SK-N-SH (cell line): ENCODE measurements around the gene ERRFI1.

ENCODE experiments used
- CTCF ChIP-seq: fragments of 200-600 bp; sonication (generic); IDR thresholded peaks from 2 replicates; pipeline ENCODE4 v1.6.1; 2017; ENCODE audit warnings: antibody characterized with exemption, mild to moderate bottlenecking, moderate library complexity
- ELF1 ChIP-seq: IDR thresholded peaks from 2 replicates; pipeline ENCODE4 v1.4.0; 2012
- EZH2phosphoT487 ChIP-seq: fragments of 200-600 bp; sonication (generic); IDR thresholded peaks from 2 replicates; pipeline ENCODE4 v1.6.1; 2017; ENCODE audit warnings: low read depth, mixed run types, mild to moderate bottlenecking, antibody characterized with exemption, moderate library complexity, borderline replicate concordance
- FOXM1 ChIP-seq: IDR thresholded peaks from 2 replicates; pipeline ENCODE4 v1.4.0; 2012; ENCODE audit warnings: low read depth, mild to moderate bottlenecking
- JUND ChIP-seq: IDR thresholded peaks from 2 replicates; pipeline ENCODE4 v1.4.0; 2012
- MXI1 ChIP-seq: IDR thresholded peaks from 2 replicates; pipeline ENCODE4 v1.6.1; 2012; ENCODE audit warnings: mild to moderate bottlenecking, low read depth, low read length, improper control_type of control experiment
- NRF1 ChIP-seq: IDR thresholded peaks from 2 replicates; pipeline ENCODE4 v1.6.1; 2012; ENCODE audit warnings: low read depth, mild to moderate bottlenecking, low read length
- POLR2AphosphoS5 ChIP-seq: IDR thresholded peaks from 2 replicates; pipeline ENCODE4 v1.6.1; 2012; ENCODE audit warnings: low read depth, low read length
- RCOR1 ChIP-seq: fragments of 150-350 bp; IDR thresholded peaks from 2 replicates; pipeline ENCODE4 v1.6.1; 2017; ENCODE audit warnings: antibody characterized with exemption, low read length
- TEAD4 ChIP-seq: IDR thresholded peaks from 2 replicates; pipeline ENCODE4 v1.4.0; 2012; ENCODE audit warnings: mild to moderate bottlenecking, borderline replicate concordance; ENCODE audit not compliant: insufficient read depth
- YY1 ChIP-seq: IDR thresholded peaks from 2 replicates; pipeline ENCODE4 v1.4.0; 2012; ENCODE audit warnings: low read depth, mild to moderate bottlenecking
- TF ChIP-seq, protein P1 (sequence below): IDR thresholded peaks from 2 replicates; pipeline ENCODE4 v1.4.0; 2012; ENCODE audit warnings: low read depth
- TF ChIP-seq, protein P2 (sequence below): IDR thresholded peaks from 2 replicates; pipeline ENCODE4; 2012

GRCh38 chr1:8073112-8073855 lies 47.2 kb upstream of the ERRFI1 start:
- TF ChIP-seq CTCF (no peak), EZH2phosphoT487 (no peak), ELF1 (no peak), NRF1 (no peak), JUND (no peak), POLR2AphosphoS5 (no peak), TEAD4 (no peak), RCOR1 (no peak), MXI1 (no peak), FOXM1 (no peak), YY1 (no peak)
- TF ChIP-seq, protein P1, sequence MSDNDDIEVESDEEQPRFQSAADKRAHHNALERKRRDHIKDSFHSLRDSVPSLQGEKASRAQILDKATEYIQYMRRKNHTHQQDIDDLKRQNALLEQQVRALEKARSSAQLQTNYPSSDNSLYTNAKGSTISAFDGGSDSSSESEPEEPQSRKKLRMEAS = no peak
- TF ChIP-seq, protein P2, sequence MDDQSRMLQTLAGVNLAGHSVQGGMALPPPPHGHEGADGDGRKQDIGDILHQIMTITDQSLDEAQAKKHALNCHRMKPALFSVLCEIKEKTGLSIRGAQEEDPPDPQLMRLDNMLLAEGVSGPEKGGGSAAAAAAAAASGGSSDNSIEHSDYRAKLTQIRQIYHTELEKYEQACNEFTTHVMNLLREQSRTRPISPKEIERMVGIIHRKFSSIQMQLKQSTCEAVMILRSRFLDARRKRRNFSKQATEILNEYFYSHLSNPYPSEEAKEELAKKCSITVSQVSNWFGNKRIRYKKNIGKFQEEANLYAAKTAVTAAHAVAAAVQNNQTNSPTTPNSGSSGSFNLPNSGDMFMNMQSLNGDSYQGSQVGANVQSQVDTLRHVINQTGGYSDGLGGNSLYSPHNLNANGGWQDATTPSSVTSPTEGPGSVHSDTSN = no peak
